ENCODE measurements around the gene ASPM. TPM values are rescaled to one million over a fixed set of nuclear protein-coding genes. Genes with fewer than 3 reads are reported as not detected.

ASPM gene
- total RNA-seq, 1 donor from 2014 or later = 3.9 TPM

DNA sequence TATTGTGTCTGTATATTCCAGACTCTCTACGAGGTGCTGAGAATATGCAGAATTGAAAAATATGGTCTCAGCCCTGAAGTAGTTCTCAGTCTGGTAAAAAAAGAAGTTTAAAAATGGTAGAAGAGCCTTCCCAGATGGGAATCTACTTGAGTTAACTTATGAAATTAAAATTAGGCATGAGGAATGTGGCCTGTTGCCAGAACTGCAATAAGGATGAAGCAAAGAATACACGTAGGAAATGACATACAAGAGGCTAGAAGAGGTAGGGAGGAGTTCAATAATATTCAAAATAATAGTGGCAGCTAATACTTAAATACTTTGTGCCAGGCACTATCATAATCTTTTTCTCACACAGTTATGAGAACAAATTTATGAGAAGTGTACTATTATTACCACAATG is 6.3 kb downstream of the ASPM start:
- no peak overlapping the region for H3K27ac ChIP-seq (ENCODE audit: low read depth, low read length)
- peaks cover 82% of the 10 kb centered on the region for H3K79me2 ChIP-seq (ENCODE audit: insufficient read depth, low read length)
- no peak overlapping the region for H3K4me3 ChIP-seq (ENCODE audit: insufficient read depth, low read depth, low read length)
- Mint-ChIP-seq H3K27me3 (ENCODE audit: low read depth, unreplicated experiment) (no peaks in the 10 kb centered on the region), H3K9me3 (ENCODE audit: unreplicated experiment) (no peaks in the 10 kb centered on the region), H3K4me3 (ENCODE audit: unreplicated experiment) (no peak overlapping the region), H3K4me1 (ENCODE audit: low read depth, unreplicated experiment) (peaks cover 4% of the 10 kb centered on the region), H3K27ac (ENCODE audit: unreplicated experiment) (no peak overlapping the region), H3K36me3 (ENCODE audit: low read depth, unreplicated experiment) (no peaks in the 10 kb centered on the region)
- TF ChIP-seq, protein P1, sequence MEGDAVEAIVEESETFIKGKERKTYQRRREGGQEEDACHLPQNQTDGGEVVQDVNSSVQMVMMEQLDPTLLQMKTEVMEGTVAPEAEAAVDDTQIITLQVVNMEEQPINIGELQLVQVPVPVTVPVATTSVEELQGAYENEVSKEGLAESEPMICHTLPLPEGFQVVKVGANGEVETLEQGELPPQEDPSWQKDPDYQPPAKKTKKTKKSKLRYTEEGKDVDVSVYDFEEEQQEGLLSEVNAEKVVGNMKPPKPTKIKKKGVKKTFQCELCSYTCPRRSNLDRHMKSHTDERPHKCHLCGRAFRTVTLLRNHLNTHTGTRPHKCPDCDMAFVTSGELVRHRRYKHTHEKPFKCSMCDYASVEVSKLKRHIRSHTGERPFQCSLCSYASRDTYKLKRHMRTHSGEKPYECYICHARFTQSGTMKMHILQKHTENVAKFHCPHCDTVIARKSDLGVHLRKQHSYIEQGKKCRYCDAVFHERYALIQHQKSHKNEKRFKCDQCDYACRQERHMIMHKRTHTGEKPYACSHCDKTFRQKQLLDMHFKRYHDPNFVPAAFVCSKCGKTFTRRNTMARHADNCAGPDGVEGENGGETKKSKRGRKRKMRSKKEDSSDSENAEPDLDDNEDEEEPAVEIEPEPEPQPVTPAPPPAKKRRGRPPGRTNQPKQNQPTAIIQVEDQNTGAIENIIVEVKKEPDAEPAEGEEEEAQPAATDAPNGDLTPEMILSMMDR (IDR thresholded peaks at IDR 0.05; ENCODE audit: insufficient read depth, low read depth, low read length) = no peak
- TF ChIP-seq EZH2 (IDR thresholded peaks at IDR 0.05; ENCODE audit: insufficient read depth, low read length) = no peak
- no peaks in the 10 kb centered on the region for H3K36me3 ChIP-seq (ENCODE audit: insufficient read depth, low read length)
- H2AFZ ChIP-seq (ENCODE audit: low read depth, low read length) = no peak overlapping the region
- no peaks in the 10 kb centered on the region for H4K20me1 ChIP-seq (ENCODE audit: insufficient read depth, low read length)
- no peaks in the 10 kb centered on the region for H3K27me3 ChIP-seq (ENCODE audit: insufficient read depth, low read length)
- H3K4me2 ChIP-seq (ENCODE audit: low read length) = peak overlapping the region; percentile 32
- H3K4me1 ChIP-seq (ENCODE audit: insufficient read depth, low read length) = peaks cover 7% of the 10 kb centered on the region
- H3K9ac ChIP-seq (ENCODE audit: low read length) = no peak overlapping the region
- no peaks in the 10 kb centered on the region for H3K9me3 ChIP-seq (ENCODE audit: insufficient read depth, low read depth, low read length)
- DNase-seq (ENCODE audit: low read depth) = peak; percentile 35
- no peak for FAIRE-seq

- peaks cover 75% of the 10 kb centered on the region for H3K79me2 ChIP-seq (ENCODE audit: insufficient read depth, low read length)
- no peaks in the 10 kb centered on the region for H3K36me3 Mint-ChIP-seq (ENCODE audit: low read depth, unreplicated experiment)
- FAIRE-seq (no peak), DNase-seq (ENCODE audit: low read depth) (no peak)
- peaks cover 7% of the 10 kb centered on the region for H3K4me1 ChIP-seq (ENCODE audit: insufficient read depth, low read length)
- TF ChIP-seq, protein P1 (IDR thresholded peaks at IDR 0.05; ENCODE audit: insufficient read depth, low read depth, low read length) = no peak
- no peak for TF ChIP-seq EZH2 (IDR thresholded peaks at IDR 0.05; ENCODE audit: insufficient read depth, low read length)
- H3K36me3 ChIP-seq (ENCODE audit: insufficient read depth, low read length) = no peaks in the 10 kb centered on the region
- H3K4me3 Mint-ChIP-seq (ENCODE audit: unreplicated experiment) = no peak overlapping the region
- H3K9me3 ChIP-seq (ENCODE audit: insufficient read depth, low read depth, low read length) = no peaks in the 10 kb centered on the region
- H3K9me3 Mint-ChIP-seq (ENCODE audit: unreplicated experiment) = no peaks in the 10 kb centered on the region
- H2AFZ ChIP-seq (ENCODE audit: low read depth, low read length) = no peak overlapping the region
- no peaks in the 10 kb centered on the region for H3K27me3 Mint-ChIP-seq (ENCODE audit: low read depth, unreplicated experiment)
- no peak overlapping the region for H3K4me2 ChIP-seq (ENCODE audit: low read length)
- H3K4me3 ChIP-seq (ENCODE audit: insufficient read depth, low read depth, low read length) = no peak overlapping the region
- no peak overlapping the region for H3K27ac Mint-ChIP-seq (ENCODE audit: unreplicated experiment)
- H3K27ac ChIP-seq (ENCODE audit: low read depth, low read length) = no peak overlapping the region
- no peaks in the 10 kb centered on the region for H3K27me3 ChIP-seq (ENCODE audit: insufficient read depth, low read length)
- no peaks in the 10 kb centered on the region for H3K4me1 Mint-ChIP-seq (ENCODE audit: low read depth, unreplicated experiment)
- H4K20me1 ChIP-seq (ENCODE audit: insufficient read depth, low read length) = no peaks in the 10 kb centered on the region
- H3K9ac ChIP-seq (ENCODE audit: low read length) = no peak overlapping the region
These were observed 7.3 kb downstream of the ASPM start for GRCh38 chr1:197139169-197139568.

GRCh38 chr1:197137322-197137721 is 9.1 kb downstream of the ASPM start:
- no peaks in the 10 kb centered on the region for H3K27me3 Mint-ChIP-seq (ENCODE audit: low read depth, unreplicated experiment)
- Histone ChIP-seq H3K9me3 (ENCODE audit: insufficient read depth, low read depth, low read length) (no peaks in the 10 kb centered on the region), H3K4me3 (ENCODE audit: insufficient read depth, low read depth, low read length) (no peak overlapping the region), H3K36me3 (ENCODE audit: insufficient read depth, low read length) (no peaks in the 10 kb centered on the region), H3K27ac (ENCODE audit: low read depth, low read length) (no peak overlapping the region), H2AFZ (ENCODE audit: low read depth, low read length) (no peak overlapping the region), H3K4me2 (ENCODE audit: low read length) (no peak overlapping the region), H3K9ac (ENCODE audit: low read length) (no peak overlapping the region), H3K4me1 (ENCODE audit: insufficient read depth, low read length) (peaks cover 7% of the 10 kb centered on the region), H4K20me1 (ENCODE audit: insufficient read depth, low read length) (no peaks in the 10 kb centered on the region), H3K27me3 (ENCODE audit: insufficient read depth, low read length) (no peaks in the 10 kb centered on the region), H3K79me2 (ENCODE audit: insufficient read depth, low read length) (peaks cover 56% of the 10 kb centered on the region)
- H3K36me3 Mint-ChIP-seq (ENCODE audit: low read depth, unreplicated experiment) = no peaks in the 10 kb centered on the region
- H3K27ac Mint-ChIP-seq (ENCODE audit: unreplicated experiment) = no peak overlapping the region
- FAIRE-seq = no peak
- no peaks in the 10 kb centered on the region for H3K4me1 Mint-ChIP-seq (ENCODE audit: low read depth, unreplicated experiment)
- no peak overlapping the region for H3K4me3 Mint-ChIP-seq (ENCODE audit: unreplicated experiment)
- no peak for DNase-seq (ENCODE audit: low read depth)
- H3K9me3 Mint-ChIP-seq (ENCODE audit: unreplicated experiment) = no peaks in the 10 kb centered on the region
- TF ChIP-seq EZH2 (IDR thresholded peaks at IDR 0.05; ENCODE audit: insufficient read depth, low read length) = no peak
- TF ChIP-seq, protein P1 (IDR thresholded peaks at IDR 0.05; ENCODE audit: insufficient read depth, low read depth, low read length) = no peak
